ENCODE data around the gene SMURF2. TPM values are rescaled to one million over a fixed set of nuclear protein-coding genes. Genes with fewer than 3 reads are reported as not detected.

SMURF2 gene
- total RNA-seq, 1 experiment from 2014 or later = 35.3 TPM

DNA sequence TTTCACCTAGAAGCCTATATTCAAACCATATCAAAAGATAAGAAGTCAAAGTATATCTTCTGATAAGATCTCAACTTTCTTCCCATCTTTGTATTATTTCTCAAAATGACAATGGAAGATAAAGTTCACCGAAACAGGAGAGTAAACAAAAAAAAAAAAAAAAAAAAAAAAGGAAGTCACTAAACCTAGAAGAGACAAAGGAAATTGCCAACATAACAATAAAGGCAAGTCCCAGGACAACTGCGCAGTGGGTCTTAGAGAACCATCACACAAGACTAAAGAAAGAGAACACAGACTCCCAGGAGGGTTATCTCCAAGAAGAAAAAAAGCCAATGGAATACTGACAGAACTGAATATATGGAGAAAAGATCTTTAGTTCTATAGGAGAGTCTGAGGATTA is 65.7 kb downstream of the SMURF2 start:
- Histone ChIP-seq H3K4me2 (ENCODE audit: insufficient read depth, insufficient read length, low read length) (no peak overlapping the region), H2BK12ac (ENCODE audit: insufficient read length, low read depth, low read length) (no peak overlapping the region), H3K4ac (ENCODE audit: low read depth, low read length) (no peak overlapping the region), H3K79me2 (ENCODE audit: insufficient read depth, low read length) (no peaks in the 10 kb centered on the region; the same call in 1 of the 2 replicates), H3K14ac (ENCODE audit: insufficient read depth, low read length) (no peak overlapping the region), H4K20me1 (ENCODE audit: control insufficient read depth, insufficient read depth, insufficient read length) (no peaks in the 10 kb centered on the region), H3K18ac (ENCODE audit: insufficient read length, low read depth, low read length) (no peak overlapping the region), H2BK5ac (ENCODE audit: insufficient read length, low read length) (no peak overlapping the region), H2AFZ (ENCODE audit: low read length) (no peak overlapping the region), H3K27me3 (ENCODE audit: insufficient read depth, low read length) (no peaks in the 10 kb centered on the region), H3T11ph (ENCODE audit: low read length) (no peak overlapping the region), H4K5ac (ENCODE audit: insufficient read length, low read depth, low read length) (no peak overlapping the region), H4K8ac (replicated peaks; ENCODE audit: insufficient read length, low read depth, low read length) (no peak overlapping the region), H3K27ac (ENCODE audit: insufficient read length, low read depth, low read length) (no peak overlapping the region), H3K56ac (ENCODE audit: insufficient read length, low read depth, low read length) (no peak overlapping the region), H3K9ac (ENCODE audit: extremely low read depth, insufficient read length, low read length) (no peak overlapping the region), H3K79me1 (ENCODE audit: insufficient read depth, low read depth, low read length, poor library complexity, severe bottlenecking) (no peaks in the 10 kb centered on the region), H2BK15ac (ENCODE audit: low read depth, low read length) (no peak overlapping the region), H4K91ac (ENCODE audit: insufficient read length, low read depth, low read length) (no peak overlapping the region), H3K23ac (ENCODE audit: insufficient read length, low read depth, low read length) (no peak overlapping the region), H3K4me1 (ENCODE audit: insufficient read depth, low read length) (no peaks in the 10 kb centered on the region), H2AK5ac (ENCODE audit: insufficient read length, low read length) (no peak overlapping the region), H2BK20ac (ENCODE audit: low read depth, low read length, poor library complexity, severe bottlenecking) (no peak overlapping the region), H3K23me2 (ENCODE audit: insufficient read length, low read depth, low read length, poor library complexity, severe bottlenecking) (no peaks in the 10 kb centered on the region), H3K9me3 (ENCODE audit: control insufficient read depth, low read depth, low read length) (no peaks in the 10 kb centered on the region), H2BK120ac (ENCODE audit: low read depth, low read length, poor library complexity, severe bottlenecking) (no peak overlapping the region)
- H3K36me3 Mint-ChIP-seq (ENCODE audit: insufficient read depth in 1 of 3, low read depth in 3 of 3) = peaks cover 5 to 18% (median 14%) of the 10 kb centered on the region in 3 experiments; a peak in 5 of 7 replicates
- H3K27me3 Mint-ChIP-seq (ENCODE audit: low read depth) = no peaks in the 10 kb centered on the region
- H3K4me1 Mint-ChIP-seq = peaks cover 0 to 8% of the 10 kb centered on the region in 2 experiments; a peak in 2 of 4 replicates
- WGBS (ENCODE audit: extremely low coverage, insufficient read length, low lambda C conversion rate) = no CpG with 5 or more reads among the region's 2 CpGs
- no peak overlapping the region for H3K27ac Mint-ChIP-seq
- TF ChIP-seq, protein P1, sequence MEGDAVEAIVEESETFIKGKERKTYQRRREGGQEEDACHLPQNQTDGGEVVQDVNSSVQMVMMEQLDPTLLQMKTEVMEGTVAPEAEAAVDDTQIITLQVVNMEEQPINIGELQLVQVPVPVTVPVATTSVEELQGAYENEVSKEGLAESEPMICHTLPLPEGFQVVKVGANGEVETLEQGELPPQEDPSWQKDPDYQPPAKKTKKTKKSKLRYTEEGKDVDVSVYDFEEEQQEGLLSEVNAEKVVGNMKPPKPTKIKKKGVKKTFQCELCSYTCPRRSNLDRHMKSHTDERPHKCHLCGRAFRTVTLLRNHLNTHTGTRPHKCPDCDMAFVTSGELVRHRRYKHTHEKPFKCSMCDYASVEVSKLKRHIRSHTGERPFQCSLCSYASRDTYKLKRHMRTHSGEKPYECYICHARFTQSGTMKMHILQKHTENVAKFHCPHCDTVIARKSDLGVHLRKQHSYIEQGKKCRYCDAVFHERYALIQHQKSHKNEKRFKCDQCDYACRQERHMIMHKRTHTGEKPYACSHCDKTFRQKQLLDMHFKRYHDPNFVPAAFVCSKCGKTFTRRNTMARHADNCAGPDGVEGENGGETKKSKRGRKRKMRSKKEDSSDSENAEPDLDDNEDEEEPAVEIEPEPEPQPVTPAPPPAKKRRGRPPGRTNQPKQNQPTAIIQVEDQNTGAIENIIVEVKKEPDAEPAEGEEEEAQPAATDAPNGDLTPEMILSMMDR (conservative IDR thresholded peaks at IDR 0.05) = no peak
- no peak for DNase-seq
- no peaks in the 10 kb centered on the region for H3K9me3 Mint-ChIP-seq
- no peak overlapping the region for H3K4me3 Mint-ChIP-seq
